Endodermal cell (in vitro differentiated cells): Measurements from ENCODE around the gene ARFGEF3. TPM values are rescaled to one million over a fixed set of nuclear protein-coding genes. Genes with fewer than 3 reads are reported as not detected.

Experiments
- DNase-seq: peaks from one replicate; pipeline ENCODE4 v3.0.0-alpha.2; 2017
- H3K27ac ChIP-seq: 2 replicates; pipeline ENCODE4 v1.5.1; 2013; ENCODE audit warnings: mild to moderate bottlenecking, low read depth, low read length, moderate library complexity
- H3K27me3 ChIP-seq: 2 replicates; pipeline ENCODE4 v1.6.1; 2013; ENCODE audit warnings: mild to moderate bottlenecking, low read length, moderate library complexity; ENCODE audit not compliant: insufficient read depth, control insufficient read depth, poor library complexity, severe bottlenecking
- H3K36me3 ChIP-seq: 2 replicates; pipeline ENCODE4 v1.7.0; 2013; ENCODE audit warnings: mild to moderate bottlenecking, low read length, moderate library complexity; ENCODE audit not compliant: control insufficient read depth, insufficient read depth
- H3K4me1 ChIP-seq: one replicate; pipeline ENCODE4 v1.7.0; 2013; ENCODE audit warnings: low read length; ENCODE audit not compliant: control insufficient read depth, insufficient read depth
- H3K4me3 ChIP-seq: 2 replicates; pipeline ENCODE4 v1.5.1; 2013; ENCODE audit warnings: mild to moderate bottlenecking, low read length, moderate library complexity
- H3K9ac ChIP-seq: 2 replicates; pipeline ENCODE4 v1.6.1; 2013; ENCODE audit warnings: mild to moderate bottlenecking, low read length, moderate library complexity; ENCODE audit not compliant: poor library complexity, severe bottlenecking; ENCODE audit errors: extremely low read depth
- H3K9me3 ChIP-seq: 2 replicates; pipeline ENCODE4 v1.6.1; 2013; ENCODE audit warnings: mild to moderate bottlenecking, low read length, moderate library complexity; ENCODE audit not compliant: control insufficient read depth
- H3K27ac Mint-ChIP-seq: 2 replicates; pipeline ENCODE4 v1.8.0; 2020; ENCODE audit warnings: mixed read lengths
- H3K27me3 Mint-ChIP-seq: 2 replicates; pipeline ENCODE4 v1.8.0; 2021; ENCODE audit warnings: mild to moderate bottlenecking, mixed read lengths; ENCODE audit not compliant: insufficient read depth
- H3K36me3 Mint-ChIP-seq: 2 replicates; pipeline ENCODE4 v1.8.0; 2020; ENCODE audit warnings: low read depth, mixed read lengths
- H3K4me1 Mint-ChIP-seq: 2 replicates; pipeline ENCODE4 v1.8.0; 2020; ENCODE audit warnings: mixed read lengths
- H3K4me3 Mint-ChIP-seq: 2 replicates; pipeline ENCODE4 v1.8.0; 2020; ENCODE audit warnings: mild to moderate bottlenecking, moderate library complexity, mixed read lengths
- H3K9me3 Mint-ChIP-seq: 2 replicates; pipeline ENCODE4 v1.8.0; 2020; ENCODE audit warnings: mild to moderate bottlenecking, mixed read lengths
- CTCF ChIP-seq: fragments of 200-600 bp; sonication (generic); conservative IDR thresholded peaks from 2 replicates; pipeline ENCODE4 v1.5.0; 2021; ENCODE audit warnings: antibody characterized with exemption, mild to moderate bottlenecking
- WGBS, 2 experiments: methylation state at CpG; one replicate each; pipeline versions ENCODE4 v1.1.5 to v1.1.7; 2013; ENCODE audit warnings: missing lambda C conversion rate in 2 of 2, mixed read lengths in 1 of 2; ENCODE audit not compliant: insufficient coverage in 1 of 2, insufficient read length in 1 of 2; 5-methylcytosine and 5-hydroxymethylcytosine counted together
- total RNA-seq, 2 donors: library from RNA; stranded (reverse); fragmentation: NEBNext Ultra II Directional in 1 of 2; extraction: Animal tissue kit (Norgen Biotek cat#: 25700) in 1 of 2; gene quantifications; 2 replicates in 1 of 2; 3 replicates in 1 of 2; pipeline ENCODE4 v1.2.1, GENCODE V29; 2021

The ARFGEF3 gene
- total RNA-seq, 2 donors from 2014 or later, result 10.9 to 14.3 TPM

DNA sequence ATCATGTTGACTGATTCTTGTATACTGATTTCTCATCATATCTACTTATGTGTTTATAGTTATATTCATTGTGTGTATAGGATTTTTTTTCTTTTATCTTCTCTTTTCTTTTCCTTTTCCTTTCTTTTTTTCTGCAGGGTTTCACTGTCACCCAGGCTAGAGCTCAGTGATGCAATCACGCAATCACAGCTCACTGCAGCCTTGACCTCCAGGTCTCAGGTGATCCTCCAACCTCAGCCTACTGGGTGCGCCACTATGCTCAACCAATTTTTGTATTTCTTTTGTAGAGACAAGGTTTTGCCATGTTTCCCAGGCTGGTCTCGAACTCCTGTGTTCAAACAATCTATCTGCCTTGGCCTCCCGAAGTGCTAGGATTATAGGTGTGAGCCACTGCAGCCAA is 58.2 kb downstream of the ARFGEF3 start:
- Histone ChIP-seq H3K4me3 (no peak overlapping the region), H3K9me3 (no peaks in the 10 kb centered on the region), H3K36me3 (peaks cover 4% of the 10 kb centered on the region), H3K9ac (no peak overlapping the region), H3K27ac (no peak overlapping the region), H3K27me3 (no peaks in the 10 kb centered on the region), H3K4me1 (no peaks in the 10 kb centered on the region)
- no peak for DNase-seq
- no peak for TF ChIP-seq CTCF
- Mint-ChIP-seq H3K4me3 (no peak overlapping the region), H3K9me3 (no peaks in the 10 kb centered on the region), H3K27me3 (no peaks in the 10 kb centered on the region), H3K36me3 (no peaks in the 10 kb centered on the region), H3K4me1 (peaks cover 9% of the 10 kb centered on the region), H3K27ac (no peak overlapping the region)
- WGBS, 2 experiments, result 97 to 100% methylated on average over 3 to 4 of the region's 4 CpGs

- no peak overlapping the region for H3K4me3 Mint-ChIP-seq
- Histone ChIP-seq H3K9me3 (no peaks in the 10 kb centered on the region), H3K4me1 (peaks cover 4% of the 10 kb centered on the region), H3K27me3 (no peaks in the 10 kb centered on the region), H3K9ac (no peak overlapping the region), H3K36me3 (peaks cover 7% of the 10 kb centered on the region), H3K4me3 (no peak overlapping the region), H3K27ac (no peak overlapping the region)
- no peaks in the 10 kb centered on the region for H3K36me3 Mint-ChIP-seq
- H3K27ac Mint-ChIP-seq, result no peak overlapping the region
- WGBS, 2 experiments, result 84 to 91% methylated on average over 3 to 4 of the region's 4 CpGs
- peaks cover 19% of the 10 kb centered on the region for H3K4me1 Mint-ChIP-seq
- H3K9me3 Mint-ChIP-seq, result no peaks in the 10 kb centered on the region
- H3K27me3 Mint-ChIP-seq, result no peaks in the 10 kb centered on the region
- no peak for TF ChIP-seq CTCF
- no peak for DNase-seq
Measured at GRCh38 chr6:138222901-138223546, 61.3 kb downstream of the ARFGEF3 start.

DNA sequence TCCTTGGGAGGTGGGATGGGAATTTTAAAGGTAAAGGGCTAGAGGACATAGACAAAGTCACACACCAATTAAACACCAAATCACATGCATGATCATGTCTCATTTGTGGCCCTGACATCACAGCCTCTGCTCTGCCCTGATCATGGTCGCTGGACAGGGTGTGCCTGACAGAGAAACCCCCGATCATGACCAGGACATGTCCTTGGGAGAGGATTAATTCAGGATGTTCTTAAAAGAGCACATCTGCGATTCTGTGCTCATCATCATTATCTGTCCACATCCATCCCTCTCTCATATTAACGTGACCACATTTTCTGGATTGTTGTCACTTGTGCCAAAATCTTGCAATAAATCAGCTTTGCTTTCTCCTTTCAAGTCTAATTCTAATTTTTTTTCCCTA is 64.2 kb downstream of the ARFGEF3 start:
- no peak overlapping the region for H3K4me3 Mint-ChIP-seq
- no peaks in the 10 kb centered on the region for H3K9me3 ChIP-seq
- H3K27me3 Mint-ChIP-seq, result no peaks in the 10 kb centered on the region
- no peak overlapping the region for H3K27ac Mint-ChIP-seq
- H3K4me3 ChIP-seq, result no peak overlapping the region
- H3K27me3 ChIP-seq, result no peaks in the 10 kb centered on the region
- H3K36me3 Mint-ChIP-seq, result no peaks in the 10 kb centered on the region
- no peaks in the 10 kb centered on the region for H3K9me3 Mint-ChIP-seq
- no peak for DNase-seq
- H3K4me1 ChIP-seq, result peaks cover 14% of the 10 kb centered on the region
- no peak overlapping the region for H3K9ac ChIP-seq
- H3K4me1 Mint-ChIP-seq, result peaks cover 29% of the 10 kb centered on the region
- TF ChIP-seq CTCF, result no peak
- peaks cover 7% of the 10 kb centered on the region for H3K36me3 ChIP-seq
- 95 to 100% methylated on average over 1 to 4 of the region's 4 CpGs for WGBS, 2 experiments
- H3K27ac ChIP-seq, result no peak overlapping the region
